ENCODE measurements around the gene PLSCR4. TPM values are rescaled to one million over a fixed set of nuclear protein-coding genes. Genes with fewer than 3 reads are reported as not detected.
"Not testable (repeated sequence)": the region's sequence is repeated elsewhere in the genome, so short reads cannot be mapped to it uniquely, and the experiment has no call there.

The PLSCR4 gene
- total RNA-seq, 1 donor from 2014 or later = not detected

DNA sequence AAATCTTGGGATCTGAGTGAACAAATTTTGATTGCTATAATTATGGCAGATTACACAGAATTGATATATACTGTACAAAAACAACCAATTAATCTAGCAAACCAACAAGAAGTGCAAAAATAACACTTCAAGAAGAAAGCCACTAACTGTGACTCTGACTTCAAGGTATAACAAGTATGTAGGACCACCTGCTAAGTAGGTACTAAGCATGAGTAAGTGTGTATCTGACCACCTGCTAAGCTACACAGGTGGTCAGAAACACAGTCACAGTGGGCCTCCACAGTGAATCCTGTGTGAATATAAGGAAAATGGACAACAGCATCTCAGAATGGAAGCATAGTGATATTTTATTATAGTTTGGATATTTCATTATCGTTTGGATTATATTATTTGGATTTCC, 14.8 kb upstream of the PLSCR4 start:
- H3K4me1 Mint-ChIP-seq = no peaks in the 10 kb centered on the region
- H3K27me3 Mint-ChIP-seq = peaks cover 11% of the 10 kb centered on the region
- H3K36me3 Mint-ChIP-seq (ENCODE audit: low read depth) = no peaks in the 10 kb centered on the region
- intact Hi-C loops (cut with micrococcal nuclease) = no loop called here
- H3K4me3 Mint-ChIP-seq = no peak overlapping the region
- H3K9me3 Mint-ChIP-seq = no peaks in the 10 kb centered on the region
- H3K27ac Mint-ChIP-seq = no peak overlapping the region
- DNase-seq = no peak

DNA sequence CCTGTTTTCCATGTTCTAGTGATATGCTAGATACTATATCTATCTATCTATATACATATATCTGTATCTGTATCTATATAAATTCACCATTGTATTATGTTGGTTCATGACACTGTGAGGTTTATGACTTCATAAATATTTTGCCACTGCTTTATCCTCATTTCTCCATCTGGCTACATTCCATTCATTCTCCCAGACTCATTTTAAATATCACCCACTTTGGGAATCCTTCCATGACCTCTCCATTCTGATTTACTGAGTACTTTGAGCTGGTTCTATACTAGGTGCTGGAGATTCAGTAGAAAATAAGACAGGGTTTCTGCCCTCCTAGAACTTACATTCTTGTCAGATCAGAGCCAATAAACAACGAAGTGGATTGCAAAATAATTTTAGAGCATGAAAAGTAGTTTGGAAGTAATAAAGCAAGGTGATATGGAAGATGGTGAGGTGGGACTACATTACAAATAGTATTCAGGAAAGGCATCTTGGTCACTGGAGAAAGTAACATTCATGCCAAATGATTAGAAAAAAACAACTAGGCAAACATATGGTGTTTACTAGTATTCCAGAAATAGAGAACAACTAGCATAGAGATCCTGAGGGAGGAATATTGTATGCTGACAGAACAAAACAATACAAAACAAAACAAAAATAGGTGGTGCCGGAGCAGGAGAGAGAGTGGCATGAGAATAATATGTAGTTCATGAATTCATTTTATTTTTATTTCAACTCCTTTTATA, 11.6 kb upstream of the PLSCR4 start:
- intact Hi-C loops (cut with micrococcal nuclease) = no loop called here
- Mint-ChIP-seq H3K9me3 (no peaks in the 10 kb centered on the region), H3K27me3 (peaks cover 17% of the 10 kb centered on the region), H3K36me3 (ENCODE audit: low read depth) (no peaks in the 10 kb centered on the region), H3K4me3 (no peak overlapping the region), H3K27ac (no peak overlapping the region), H3K4me1 (no peaks in the 10 kb centered on the region)
- no peak for DNase-seq

DNA sequence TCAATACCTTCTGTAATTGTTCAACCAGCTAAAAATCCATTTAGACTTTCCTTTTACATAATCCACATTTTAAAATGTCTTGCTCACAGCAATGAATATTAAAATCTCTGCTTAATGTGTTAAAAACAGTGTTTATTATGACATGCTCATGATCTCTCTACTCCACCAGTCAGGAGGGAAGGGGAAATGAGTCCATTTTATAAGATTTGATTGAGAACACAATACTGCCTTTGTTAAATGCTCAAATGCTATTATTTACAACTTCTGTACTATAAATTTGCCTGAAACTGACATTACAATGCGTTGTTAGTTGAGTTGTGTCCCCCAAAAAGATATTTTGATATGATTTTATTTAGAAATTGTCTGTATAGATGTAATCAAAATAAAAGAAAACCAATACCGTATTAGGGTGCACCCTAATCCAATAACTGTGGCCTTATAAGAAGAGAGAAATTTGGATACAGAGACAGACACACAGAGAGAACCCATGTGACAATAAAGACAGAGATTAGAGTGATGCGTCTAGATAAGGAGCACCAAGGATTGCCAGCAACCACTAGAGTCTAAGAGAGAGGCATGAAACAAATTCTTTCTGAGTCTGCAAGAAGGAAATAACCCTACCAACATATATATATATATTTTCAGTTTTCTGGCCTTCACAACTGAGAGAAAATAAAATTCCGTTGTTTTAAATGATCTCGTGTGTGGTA, 9.1 kb upstream of the PLSCR4 start:
- no peaks in the 10 kb centered on the region for H3K4me1 Mint-ChIP-seq
- H3K36me3 Mint-ChIP-seq (ENCODE audit: low read depth) = no peaks in the 10 kb centered on the region
- H3K27me3 Mint-ChIP-seq = peaks cover 17% of the 10 kb centered on the region
- intact Hi-C loops (cut with micrococcal nuclease) = no loop called here
- no peaks in the 10 kb centered on the region for H3K9me3 Mint-ChIP-seq
- no peak for DNase-seq
- H3K4me3 Mint-ChIP-seq = no peak overlapping the region
- no peak overlapping the region for H3K27ac Mint-ChIP-seq

DNA sequence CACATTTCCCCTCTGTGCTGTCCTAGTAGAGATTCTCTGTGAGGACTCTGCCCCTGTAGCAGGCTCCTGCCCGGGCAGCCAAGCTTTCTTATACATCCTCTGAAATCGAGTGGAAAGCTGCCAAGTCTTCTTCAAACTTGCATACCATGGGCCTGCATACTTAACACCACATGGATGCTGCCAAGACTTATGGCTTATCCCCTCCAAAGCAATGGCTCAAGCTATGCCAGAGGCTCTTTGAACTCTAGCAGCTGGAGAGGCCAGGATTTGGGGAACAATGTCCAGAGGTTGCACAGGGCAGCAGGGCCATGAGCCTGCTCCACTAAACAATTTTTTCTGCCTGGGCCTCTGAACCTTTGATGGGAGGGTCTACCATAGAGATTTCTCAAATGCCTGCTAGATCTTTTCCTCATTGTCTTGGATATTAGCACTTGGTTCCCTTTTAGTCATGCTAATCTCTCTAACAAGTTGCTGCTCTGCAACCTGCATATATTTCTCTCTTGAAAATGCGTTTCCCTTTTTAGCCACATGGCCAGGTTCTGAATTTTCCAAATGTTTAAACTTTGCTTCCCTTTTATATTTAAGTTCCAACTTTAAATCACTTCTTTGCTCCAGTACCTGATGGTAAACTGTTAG, 6.1 kb upstream of the PLSCR4 start:
- H3K4me3 Mint-ChIP-seq = no peak overlapping the region
- H3K9me3 Mint-ChIP-seq = peaks cover 3% of the 10 kb centered on the region
- no peaks in the 10 kb centered on the region for H3K4me1 Mint-ChIP-seq
- no peak for DNase-seq
- H3K27ac Mint-ChIP-seq = no peak overlapping the region
- no peaks in the 10 kb centered on the region for H3K36me3 Mint-ChIP-seq (ENCODE audit: low read depth)
- H3K27me3 Mint-ChIP-seq = peaks cover 16% of the 10 kb centered on the region
- intact Hi-C loops (cut with micrococcal nuclease) = no loop called here

DNA sequence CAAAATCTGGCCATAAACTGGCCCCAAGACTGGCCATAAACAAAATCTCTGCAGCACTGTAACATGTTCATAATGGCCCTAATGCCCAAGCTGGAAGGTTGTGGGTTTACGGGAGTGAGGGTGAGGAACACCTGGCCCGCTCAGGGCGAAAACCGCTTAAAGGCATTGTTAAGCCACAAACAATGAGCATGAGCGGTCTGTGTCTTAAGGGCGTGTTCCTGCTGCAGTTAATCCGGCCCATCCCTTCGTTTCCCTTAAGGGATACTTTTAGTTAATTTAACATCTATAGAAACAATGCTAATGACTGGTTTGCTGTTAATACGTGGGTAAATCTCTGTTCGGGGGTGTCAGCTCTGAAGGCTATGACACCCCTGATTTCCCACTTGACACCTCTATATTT, 1.5 kb upstream of the PLSCR4 start:
- DNase-seq; H3K36me3 Mint-ChIP-seq (ENCODE audit: low read depth); intact Hi-C loops (cut with micrococcal nuclease); H3K9me3 Mint-ChIP-seq; H3K4me1 Mint-ChIP-seq; H3K4me3 Mint-ChIP-seq; H3K27ac Mint-ChIP-seq: not testable (repeated sequence)
- H3K27me3 Mint-ChIP-seq = peaks cover 37% of the 10 kb centered on the region

DNA sequence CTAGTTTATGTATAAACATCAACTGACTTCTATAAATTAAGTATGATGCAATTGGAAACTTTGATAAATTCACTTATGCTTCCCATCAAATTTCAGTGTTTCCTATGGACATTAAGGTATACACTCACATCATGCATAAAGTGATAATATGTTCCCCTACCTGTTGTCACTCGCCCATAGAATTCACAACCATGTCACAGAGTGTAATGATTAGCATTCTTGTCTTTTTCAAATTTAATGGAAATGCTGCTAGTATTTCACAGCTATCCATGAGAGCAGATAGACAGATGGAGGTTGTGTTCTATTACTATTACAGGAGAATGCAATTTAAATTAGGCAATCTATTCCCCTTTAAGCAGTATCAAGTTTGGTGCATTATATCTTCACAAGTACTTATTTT, 984 bp downstream of the PLSCR4 start:
- Mint-ChIP-seq H3K4me1 (peaks cover 2% of the 10 kb centered on the region), H3K27ac (no peak overlapping the region), H3K27me3 (peaks cover 39% of the 10 kb centered on the region), H3K36me3 (ENCODE audit: low read depth) (no peaks in the 10 kb centered on the region), H3K4me3 (peak overlapping the region; percentile 74), H3K9me3 (peaks cover 3% of the 10 kb centered on the region)
- intact Hi-C loops (cut with micrococcal nuclease) = no loop called here
- DNase-seq = no peak

DNA sequence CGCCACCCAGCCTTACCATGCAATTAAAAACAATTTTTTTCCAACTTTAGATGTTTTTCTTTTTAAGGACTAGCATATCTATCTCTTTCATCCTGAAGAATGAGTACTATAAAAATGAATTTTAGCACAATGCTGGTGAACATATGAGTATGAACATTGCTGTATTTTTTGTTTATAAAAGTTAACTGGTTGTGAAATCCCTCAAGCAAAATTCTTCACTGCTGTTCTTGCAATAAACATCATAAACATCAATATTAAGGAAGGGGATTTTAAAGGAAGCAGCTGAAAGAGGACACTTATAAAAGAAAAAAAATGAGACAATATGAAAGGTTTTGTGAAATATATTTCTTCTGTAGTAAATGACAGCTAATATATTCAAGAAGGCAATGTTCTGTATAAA, 3.0 kb downstream of the PLSCR4 start:
- intact Hi-C loops (cut with micrococcal nuclease) = no loop called here
- no peak for DNase-seq
- peaks cover 34% of the 10 kb centered on the region for H3K27me3 Mint-ChIP-seq
- H3K36me3 Mint-ChIP-seq (ENCODE audit: low read depth) = no peaks in the 10 kb centered on the region
- no peak overlapping the region for H3K27ac Mint-ChIP-seq
- peaks cover 3% of the 10 kb centered on the region for H3K9me3 Mint-ChIP-seq
- peaks cover 2% of the 10 kb centered on the region for H3K4me1 Mint-ChIP-seq
- no peak overlapping the region for H3K4me3 Mint-ChIP-seq

DNA sequence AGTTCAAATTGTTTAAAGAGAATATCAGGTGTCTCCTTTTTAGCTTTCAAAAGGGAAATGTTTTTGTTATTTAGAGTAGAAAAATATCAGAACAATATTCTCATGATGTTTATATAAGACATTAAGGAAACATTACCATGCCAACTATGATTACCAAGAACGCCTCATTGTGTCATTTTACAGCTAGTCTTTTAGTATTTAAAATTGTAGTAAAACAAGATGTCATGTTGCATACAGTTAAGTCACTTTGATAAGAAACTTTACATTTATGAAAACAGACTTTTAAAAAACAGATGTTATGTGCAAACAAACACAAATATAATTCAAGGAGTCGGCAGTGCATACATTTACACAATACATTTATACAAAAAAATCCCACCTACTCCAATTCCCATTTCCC, 4.4 kb downstream of the PLSCR4 start:
- Mint-ChIP-seq H3K27me3 (peaks cover 27% of the 10 kb centered on the region), H3K27ac (no peak overlapping the region), H3K4me3 (no peak overlapping the region), H3K36me3 (ENCODE audit: low read depth) (no peaks in the 10 kb centered on the region), H3K9me3 (no peaks in the 10 kb centered on the region), H3K4me1 (peaks cover 2% of the 10 kb centered on the region)
- intact Hi-C loops (cut with micrococcal nuclease) = no loop called here
- DNase-seq = no peak

DNA sequence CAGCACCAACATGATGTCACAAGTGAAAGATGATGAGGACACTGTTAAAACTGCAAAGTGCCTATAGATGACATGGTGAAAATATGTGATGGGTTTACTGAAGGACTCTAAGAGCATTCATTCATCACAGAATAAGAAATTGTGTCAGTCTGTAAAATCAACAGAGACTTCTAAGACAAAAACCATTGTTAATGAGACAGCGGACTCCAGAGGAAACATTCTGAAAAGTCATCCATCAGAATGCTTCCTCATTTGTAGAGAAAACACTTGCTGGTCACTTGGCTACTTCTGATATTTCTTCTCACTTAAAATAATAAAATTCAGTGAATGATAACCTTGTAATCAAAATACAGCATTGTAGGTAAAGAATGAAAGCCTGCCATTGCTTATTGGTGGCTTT, 7.3 kb downstream of the PLSCR4 start:
- Mint-ChIP-seq H3K9me3 (no peaks in the 10 kb centered on the region), H3K4me1 (no peaks in the 10 kb centered on the region), H3K27me3 (peaks cover 10% of the 10 kb centered on the region), H3K4me3 (no peak overlapping the region), H3K27ac (no peak overlapping the region), H3K36me3 (ENCODE audit: low read depth) (no peaks in the 10 kb centered on the region)
- DNase-seq = no peak
- intact Hi-C loops (cut with micrococcal nuclease) = no loop called here

DNA sequence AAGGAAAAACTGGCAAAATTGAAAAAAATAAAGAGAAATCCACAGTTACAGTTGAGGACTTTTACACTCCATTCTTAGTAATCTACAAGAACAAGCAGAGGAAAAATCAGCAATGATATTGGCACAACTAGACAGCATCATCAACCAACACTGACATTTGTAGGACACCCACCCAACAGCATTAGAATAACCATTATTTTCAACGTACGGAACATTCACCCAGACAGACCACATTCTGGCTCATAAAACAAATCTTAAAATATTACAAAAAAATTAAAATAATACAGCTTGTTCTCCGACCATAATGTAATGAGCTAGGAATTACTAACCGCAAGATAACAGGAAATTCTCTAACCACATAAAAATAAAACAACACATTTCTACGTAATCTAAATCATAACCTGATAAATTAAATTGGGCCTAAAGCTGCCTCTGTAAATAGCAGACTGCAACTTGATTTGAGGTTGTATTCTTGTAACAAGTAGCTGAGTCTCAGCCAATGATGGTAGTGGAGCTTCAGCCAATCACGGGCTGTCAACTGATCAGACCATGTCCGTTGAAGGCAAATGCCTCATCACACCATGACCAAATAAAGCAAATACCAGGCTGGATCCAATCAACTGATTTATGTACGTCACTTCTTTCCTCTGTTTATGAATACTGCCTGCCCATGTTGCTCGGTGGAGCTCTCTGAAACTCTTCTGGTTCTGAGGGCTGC, 9.2 kb downstream of the PLSCR4 start:
- H3K27ac Mint-ChIP-seq = no peak overlapping the region

DNA sequence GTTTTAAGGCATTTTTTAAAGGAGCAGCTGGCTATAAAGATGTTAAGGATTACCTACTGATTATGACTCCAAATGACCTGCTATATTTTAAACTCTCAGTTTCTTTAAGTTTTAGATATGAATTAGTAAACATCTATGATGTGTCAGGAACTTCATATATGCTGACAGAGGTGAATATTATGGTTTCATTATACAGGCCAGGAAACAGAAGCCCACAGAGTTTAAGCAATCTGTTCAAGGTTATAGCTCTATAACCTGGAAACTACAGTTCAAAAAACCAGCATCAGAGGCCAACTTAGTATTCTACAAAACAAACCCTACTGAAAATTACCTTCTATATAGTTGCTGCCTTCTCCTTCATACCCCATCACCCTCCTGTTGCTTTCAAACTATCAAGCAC, 17.4 kb downstream of the PLSCR4 start:
- no peaks in the 10 kb centered on the region for H3K4me1 Mint-ChIP-seq
- H3K27ac Mint-ChIP-seq = no peak overlapping the region
- intact Hi-C loops (cut with micrococcal nuclease) = no loop called here
- DNase-seq = no peak
- peaks cover 5% of the 10 kb centered on the region for H3K27me3 Mint-ChIP-seq
- peaks cover 16% of the 10 kb centered on the region for H3K9me3 Mint-ChIP-seq
- no peak overlapping the region for H3K4me3 Mint-ChIP-seq
- H3K36me3 Mint-ChIP-seq (ENCODE audit: low read depth) = no peaks in the 10 kb centered on the region

More for the DNA sequence above, 9.2 kb downstream of the PLSCR4 start:
- H3K27me3 Mint-ChIP-seq = peaks cover 2% of the 10 kb centered on the region
- no peaks in the 10 kb centered on the region for H3K4me1 Mint-ChIP-seq
- no peak for DNase-seq
- no peaks in the 10 kb centered on the region for H3K36me3 Mint-ChIP-seq (ENCODE audit: low read depth)
- peaks cover 3% of the 10 kb centered on the region for H3K9me3 Mint-ChIP-seq
- no peak overlapping the region for H3K4me3 Mint-ChIP-seq
- intact Hi-C loops (cut with micrococcal nuclease) = no loop called here

DNA sequence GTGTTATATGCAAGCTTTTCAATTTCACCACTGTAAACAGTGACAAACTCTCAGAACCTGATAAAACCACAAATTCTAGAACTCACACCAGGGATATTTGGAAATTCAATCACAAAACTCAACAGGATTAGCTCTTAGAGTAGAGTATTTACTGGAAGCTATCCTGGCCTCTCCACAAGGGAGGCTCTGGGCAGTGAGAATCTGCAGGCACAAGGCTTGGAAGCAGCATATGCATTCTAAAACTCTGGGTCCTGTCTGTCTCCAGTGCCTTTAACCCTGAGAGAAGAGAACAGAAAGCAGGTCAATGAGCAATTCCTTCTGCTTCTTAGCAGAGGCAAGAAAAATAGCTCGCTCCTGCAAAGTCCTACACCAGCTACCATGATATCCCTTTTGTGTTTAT, 23.4 kb downstream of the PLSCR4 start:
- intact Hi-C loops (cut with micrococcal nuclease) = no loop called here
- H3K9me3 Mint-ChIP-seq = peaks cover 2% of the 10 kb centered on the region
- H3K27me3 Mint-ChIP-seq = peaks cover 1% of the 10 kb centered on the region
- no peak for DNase-seq
- H3K27ac Mint-ChIP-seq = no peak overlapping the region
- no peaks in the 10 kb centered on the region for H3K4me1 Mint-ChIP-seq
- H3K4me3 Mint-ChIP-seq = no peak overlapping the region
- H3K36me3 Mint-ChIP-seq (ENCODE audit: low read depth) = no peaks in the 10 kb centered on the region

DNA sequence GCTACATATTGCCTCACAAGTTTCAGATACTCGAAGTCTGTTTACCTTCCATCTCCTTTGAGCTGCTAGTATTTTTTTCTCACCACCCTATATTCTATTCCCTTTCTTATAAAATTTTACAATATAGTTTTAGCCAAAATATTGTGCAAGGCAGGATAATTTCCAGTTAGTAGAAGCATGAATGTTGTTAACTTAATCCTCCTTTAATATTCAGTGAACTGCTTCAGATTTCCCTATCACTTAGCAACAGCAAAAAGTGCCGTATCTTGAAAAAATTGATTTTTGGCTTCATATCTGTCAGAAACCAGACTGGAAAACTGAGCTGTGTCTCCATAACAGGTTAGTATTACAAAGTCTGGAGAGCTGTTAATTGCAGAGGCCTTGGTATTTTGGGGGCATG, 24.0 kb downstream of the PLSCR4 start:
- intact Hi-C loops (cut with micrococcal nuclease) = no loop called here
- Mint-ChIP-seq H3K27me3 (no peaks in the 10 kb centered on the region), H3K27ac (no peak overlapping the region), H3K36me3 (ENCODE audit: low read depth) (no peaks in the 10 kb centered on the region), H3K9me3 (no peaks in the 10 kb centered on the region), H3K4me3 (no peak overlapping the region), H3K4me1 (no peaks in the 10 kb centered on the region)
- DNase-seq = no peak

DNA sequence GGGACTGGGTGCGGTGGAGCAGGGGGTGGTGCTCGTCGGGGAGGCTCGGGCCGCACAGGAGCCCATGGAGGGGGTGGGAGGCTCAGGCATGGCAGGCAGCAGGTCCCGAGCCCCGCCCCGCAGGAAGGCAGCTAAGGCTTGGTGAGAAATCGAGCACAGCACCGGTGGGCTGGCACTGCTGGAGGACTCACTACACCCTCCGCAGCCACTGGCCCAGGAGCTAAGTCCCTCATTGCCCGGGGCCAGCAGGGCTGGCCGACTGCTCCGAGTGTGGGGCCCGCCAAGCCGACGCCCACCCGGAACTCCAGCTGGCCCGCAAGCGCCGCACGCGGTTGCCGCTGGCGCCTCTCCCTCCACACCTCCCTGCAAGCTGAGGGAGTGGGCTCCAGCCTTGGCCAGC, 25.4 kb downstream of the PLSCR4 start:
- H3K4me1 Mint-ChIP-seq; H3K36me3 Mint-ChIP-seq (ENCODE audit: low read depth); intact Hi-C loops (cut with micrococcal nuclease); H3K9me3 Mint-ChIP-seq; H3K27ac Mint-ChIP-seq; DNase-seq; H3K27me3 Mint-ChIP-seq; H3K4me3 Mint-ChIP-seq: not testable (repeated sequence)
